Chondrocyte (in vitro differentiated cells): ENCODE measurements around the gene FBXL14. TPM values are rescaled to one million over a fixed set of nuclear protein-coding genes. Genes with fewer than 3 reads are reported as not detected.

Source experiments
- total RNA-seq: library from RNA; stranded (reverse); gene quantifications from 3 replicates; pipeline ENCODE4 v1.2.1, GENCODE V29; 2021

FBXL14 gene
- total RNA-seq, 1 donor from 2014 or later = 6.3 TPM

Other genes with a start within 250 kb of the FBXL14 start
- 68.0 to 160 TPM (median 74.4 TPM) in 3 replicates for gene WNT5B, start 34.6 kb upstream of the FBXL14 start, total RNA-seq
- gene ADIPOR2, start 96.5 kb upstream of the FBXL14 start, total RNA-seq = 35.6 to 41.4 TPM (median 37.2 TPM) in 3 replicates
- not detected in 3 replicates for gene LRTM2, start 226.0 kb upstream of the FBXL14 start, total RNA-seq